ENCODE results near the gene FIP1L1. TPM values are rescaled to one million over a fixed set of nuclear protein-coding genes. Genes with fewer than 3 reads are reported as not detected.
"Not testable (repeated sequence)": the region's sequence is repeated elsewhere in the genome, so short reads cannot be mapped to it uniquely, and the experiment has no call there.

Gene FIP1L1
- 72.5 and 87.2 TPM in 2 replicates for total RNA-seq

GRCh38 chr4:53377319-53378170 lies at the start of gene FIP1L1:
FIP1L1 (plus strand) TSS chr4:53377641; CDS start chr4:53377839, 198 bp downstream.
- H3K4me3 ChIP-seq (ENCODE audit: low read depth, low read length), result peak within 1 kb of the TSS; percentile 85
- peak; percentile 91 for DNase-seq (ENCODE audit: low read depth)
- TF ChIP-seq CTCF (IDR thresholded peaks at IDR 0.05; ENCODE audit: insufficient read depth, low read depth, low read length), result no peak

- not testable (repeated sequence) for DNase-seq (ENCODE audit: low read depth); H3K4me3 ChIP-seq (ENCODE audit: low read depth, low read length)
These were observed 42.5 kb upstream of the FIP1L1 start for GRCh38 chr4:53334916-53335315.

GRCh38 chr4:53340145-53340544 lies 37.3 kb upstream of the FIP1L1 start:
- DNase-seq (ENCODE audit: low read depth); H3K4me3 ChIP-seq (ENCODE audit: low read depth, low read length): not testable (repeated sequence)

GRCh38 chr4:53346392-53346791 lies 31.0 kb upstream of the FIP1L1 start:
- not testable (repeated sequence) for DNase-seq (ENCODE audit: low read depth); H3K4me3 ChIP-seq (ENCODE audit: low read depth, low read length)

- no peak for TF ChIP-seq CTCF (IDR thresholded peaks at IDR 0.05; ENCODE audit: insufficient read depth, low read depth, low read length)
- no peak overlapping the region for H3K4me3 ChIP-seq (ENCODE audit: low read depth, low read length)
- no peak for DNase-seq (ENCODE audit: low read depth)
These were observed 30.3 kb upstream of the FIP1L1 start for GRCh38 chr4:53346920-53347852.

- no peak for DNase-seq (ENCODE audit: low read depth)
- H3K4me3 ChIP-seq (ENCODE audit: low read depth, low read length), result no peak overlapping the region
- TF ChIP-seq CTCF (IDR thresholded peaks at IDR 0.05; ENCODE audit: insufficient read depth, low read depth, low read length), result no peak
These were observed 29.4 kb upstream of the FIP1L1 start for GRCh38 chr4:53348046-53348445.

GRCh38 chr4:53349091-53349491 lies 28.4 kb upstream of the FIP1L1 start:
- no peak for DNase-seq (ENCODE audit: low read depth)
- no peak for TF ChIP-seq CTCF (IDR thresholded peaks at IDR 0.05; ENCODE audit: insufficient read depth, low read depth, low read length)
- H3K4me3 ChIP-seq (ENCODE audit: low read depth, low read length), result no peak overlapping the region

GRCh38 chr4:53354012-53354722 lies 23.3 kb upstream of the FIP1L1 start:
- no peak for TF ChIP-seq CTCF (IDR thresholded peaks at IDR 0.05; ENCODE audit: insufficient read depth, low read depth, low read length)
- DNase-seq (ENCODE audit: low read depth), result no peak
- no peak overlapping the region for H3K4me3 ChIP-seq (ENCODE audit: low read depth, low read length)
